Urinary bladder (tissue), 4 donors: ENCODE measurements around the gene WDR38. TPM values are rescaled to one million over a fixed set of nuclear protein-coding genes. Genes with fewer than 3 reads are reported as not detected.

ENCODE experiments used
- DNase-seq: peaks from one replicate; pipeline ENCODE4 v3.0.0-alpha.2; 2015; ENCODE audit errors: extremely low spot score
- H3K27ac ChIP-seq: one replicate; pipeline ENCODE4 v1.5.1; 2013; ENCODE audit warnings: low read depth, mild to moderate bottlenecking, moderate library complexity
- H3K36me3 ChIP-seq: one replicate; pipeline ENCODE4 v1.6.1; 2013; ENCODE audit warnings: mild to moderate bottlenecking, moderate library complexity; ENCODE audit not compliant: insufficient read depth
- H3K4me1 ChIP-seq: one replicate; pipeline ENCODE4 v1.6.1; 2013; ENCODE audit warnings: mild to moderate bottlenecking, moderate library complexity; ENCODE audit not compliant: insufficient read depth
- H3K4me3 ChIP-seq: one replicate; pipeline ENCODE4 v1.5.1; 2013; ENCODE audit warnings: low read depth, low read length
- WGBS: extraction: QIAGEN DNeasy Blood & Tissue Kit; methylation state at CpG from one replicate; pipeline ENCODE4 v1.1.7; 2013; 5-methylcytosine and 5-hydroxymethylcytosine counted together
- polyA plus RNA-seq: library from polyadenylated mRNA; stranded (reverse); fragments of 200-250 nt; gene quantifications from one replicate; pipeline ENCODE4 v1.2.3, GENCODE V29; 2013
- total RNA-seq: library from RNA; depleted of rRNA; stranded (reverse); fragments of >200 nt; gene quantifications from one replicate; pipeline ENCODE4 v1.2.3, GENCODE V29; 2014
- donor health status: healthy with polysubstance abuse.
- donor health status: healthy.

Gene WDR38, protein sequence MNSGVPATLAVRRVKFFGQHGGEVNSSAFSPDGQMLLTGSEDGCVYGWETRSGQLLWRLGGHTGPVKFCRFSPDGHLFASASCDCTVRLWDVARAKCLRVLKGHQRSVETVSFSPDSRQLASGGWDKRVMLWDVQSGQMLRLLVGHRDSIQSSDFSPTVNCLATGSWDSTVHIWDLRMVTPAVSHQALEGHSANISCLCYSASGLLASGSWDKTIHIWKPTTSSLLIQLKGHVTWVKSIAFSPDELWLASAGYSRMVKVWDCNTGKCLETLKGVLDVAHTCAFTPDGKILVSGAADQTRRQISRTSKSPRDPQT
- total RNA-seq (not detected), polyA plus RNA-seq (not detected)

DNA sequence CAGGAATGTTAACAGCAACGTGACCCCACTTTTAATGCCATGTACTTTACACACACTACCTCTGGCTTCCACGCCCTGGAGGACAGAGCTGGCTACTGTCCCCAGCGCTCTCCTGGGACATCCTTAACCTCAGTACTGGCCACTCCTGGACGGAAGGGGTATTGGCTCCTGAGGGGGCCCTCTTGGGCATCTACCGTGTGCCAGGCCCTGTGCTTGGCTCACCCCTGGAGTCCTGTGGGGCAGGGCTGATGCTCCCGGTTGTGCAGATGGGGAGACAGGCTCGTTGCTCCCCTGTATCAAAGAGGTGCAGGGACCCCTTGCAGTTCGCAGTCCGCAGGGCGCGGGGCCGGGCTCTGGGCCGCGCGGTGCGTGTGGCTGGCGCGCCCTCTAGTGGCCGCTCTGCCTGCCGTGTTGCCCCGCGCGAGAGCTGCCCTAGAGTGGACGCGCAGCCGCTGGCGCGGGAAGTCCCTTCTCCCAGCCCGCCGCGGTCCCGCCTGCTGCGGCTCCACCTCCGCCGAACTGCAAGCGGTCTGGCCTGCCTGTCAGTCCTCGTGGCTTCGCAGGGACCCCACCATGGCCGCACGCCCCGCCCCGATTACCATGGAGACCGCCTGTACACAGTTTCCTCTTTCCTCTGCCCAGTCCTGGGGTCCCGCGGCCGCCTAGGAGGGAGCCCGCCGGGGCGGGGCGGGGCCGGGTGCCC is at the start of gene WDR38:
TSS of gene WDR38 (plus strand) at position 632 of the 703 bp plus-strand sequence. CDS start 72 bp downstream, outside the sequence.
- H3K27ac ChIP-seq: no peak within 1 kb of the TSS
- under 1% methylated on average over 51 of the region's 51 CpGs for WGBS
- H3K36me3 ChIP-seq: peaks cover 2% of the 10 kb centered on the region
- no peaks in the 10 kb centered on the region for H3K4me1 ChIP-seq
- DNase-seq: no peak
- H3K4me3 ChIP-seq: peak within 1 kb of the TSS; percentile 34

DNA sequence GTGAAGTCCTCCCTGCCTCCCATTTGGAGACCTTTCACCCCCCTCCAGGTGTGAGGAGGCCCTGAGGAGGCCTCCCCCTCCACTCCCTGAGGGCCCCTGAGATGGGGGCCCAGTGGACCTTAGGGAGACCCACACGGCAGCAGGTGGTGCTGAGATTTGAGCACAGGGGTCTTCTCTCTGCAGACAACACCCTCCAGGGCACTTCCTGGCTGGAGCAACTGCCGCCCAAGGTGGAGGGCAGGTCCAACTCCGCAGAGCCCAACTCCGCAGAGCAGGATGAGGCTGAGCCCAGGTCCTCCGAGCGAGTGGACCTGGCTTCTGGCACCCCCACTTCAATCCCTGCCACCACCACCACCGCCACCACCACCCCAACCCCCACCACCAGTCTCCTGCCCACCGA is 49.3 kb upstream of the WDR38 start:
- Histone ChIP-seq H3K36me3 (no peaks in the 10 kb centered on the region), H3K4me1 (no peaks in the 10 kb centered on the region), H3K27ac (no peak overlapping the region), H3K4me3 (no peak overlapping the region)
- WGBS: 96% methylated on average over 8 of the region's 8 CpGs
- no peak for DNase-seq

DNA sequence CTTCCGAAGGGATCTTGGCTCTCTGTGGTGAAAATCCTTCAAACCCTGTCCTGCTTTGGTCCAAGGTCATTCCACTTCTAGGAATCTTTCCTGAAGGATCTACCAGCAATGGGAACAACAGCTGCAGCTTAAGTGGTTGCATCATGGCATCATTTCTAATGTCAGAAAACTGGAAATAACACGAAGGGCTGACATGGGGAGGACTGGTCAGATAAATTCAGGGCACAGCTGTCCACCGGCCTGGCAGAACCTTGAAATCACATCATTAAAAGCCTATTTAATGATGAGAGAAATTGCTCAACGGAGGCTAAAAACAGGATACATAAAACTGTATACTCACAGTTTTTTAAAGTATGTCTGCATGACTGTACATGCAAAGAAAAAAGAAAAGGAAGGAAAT is 48.1 kb upstream of the WDR38 start:
- no peaks in the 10 kb centered on the region for H3K36me3 ChIP-seq
- H3K4me3 ChIP-seq: no peak overlapping the region
- WGBS: 60% methylated on average over 4 of the region's 4 CpGs
- H3K27ac ChIP-seq: no peak overlapping the region
- H3K4me1 ChIP-seq: no peaks in the 10 kb centered on the region
- no peak for DNase-seq

DNA sequence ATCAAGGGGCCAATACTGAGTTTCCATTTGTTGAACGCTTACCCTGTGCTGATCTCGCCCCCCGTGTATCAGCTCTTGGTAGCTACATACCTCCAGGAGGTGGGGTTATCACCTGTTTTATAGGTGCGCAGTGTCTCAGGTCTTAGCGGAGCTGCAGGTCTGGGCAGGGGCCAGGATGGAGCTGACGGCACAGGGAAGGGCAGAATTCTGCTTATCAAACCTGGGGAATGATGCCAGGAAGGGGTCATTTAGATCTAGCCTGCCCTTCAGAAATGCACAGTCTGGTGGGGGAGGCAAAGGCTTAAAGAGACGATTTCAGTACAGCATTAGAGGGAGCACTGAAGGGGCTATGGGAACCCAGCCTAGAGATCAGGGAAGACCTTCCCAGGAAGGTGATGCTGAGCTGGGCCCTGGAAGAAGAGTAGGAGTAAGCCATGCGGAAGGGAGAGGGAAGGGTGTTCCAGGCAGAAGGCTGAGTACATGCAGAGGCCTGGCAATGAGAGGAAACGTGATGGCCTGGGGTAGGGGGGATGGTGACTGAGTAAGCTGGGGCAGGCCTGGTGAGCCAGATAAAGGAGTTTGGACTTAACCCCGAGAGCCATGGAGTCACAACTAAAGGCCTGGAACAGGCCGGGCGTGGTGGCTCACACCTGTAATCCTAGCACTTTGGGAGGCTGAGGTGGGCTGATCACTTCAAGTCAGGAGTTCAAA is 44.9 kb upstream of the WDR38 start:
- no peak overlapping the region for H3K4me3 ChIP-seq
- no peak for DNase-seq
- no peaks in the 10 kb centered on the region for H3K36me3 ChIP-seq
- 85% methylated on average over 12 of the region's 12 CpGs for WGBS
- no peak overlapping the region for H3K27ac ChIP-seq
- H3K4me1 ChIP-seq: no peaks in the 10 kb centered on the region

DNA sequence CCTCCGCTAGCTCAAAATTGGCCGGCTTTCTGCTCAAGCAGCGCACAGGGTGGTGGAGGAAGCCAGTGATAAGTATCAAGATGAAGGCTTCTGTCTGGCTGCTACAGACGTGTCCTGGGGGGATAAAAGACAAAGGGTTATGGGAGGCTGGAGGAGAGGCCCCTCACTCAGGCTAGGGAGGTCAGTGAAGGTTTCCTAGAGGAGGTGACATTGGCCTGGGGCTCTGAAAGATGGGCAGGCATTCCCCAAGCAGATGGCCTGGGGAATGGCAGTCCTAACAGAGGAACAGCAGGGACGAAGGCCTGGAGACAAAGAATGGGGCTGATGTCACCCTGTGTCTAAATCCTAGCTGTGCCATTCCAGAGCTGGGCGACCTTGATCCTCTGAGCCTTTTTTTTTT is 44.0 kb upstream of the WDR38 start:
- WGBS: 93% methylated on average over 6 of the region's 6 CpGs

DNA sequence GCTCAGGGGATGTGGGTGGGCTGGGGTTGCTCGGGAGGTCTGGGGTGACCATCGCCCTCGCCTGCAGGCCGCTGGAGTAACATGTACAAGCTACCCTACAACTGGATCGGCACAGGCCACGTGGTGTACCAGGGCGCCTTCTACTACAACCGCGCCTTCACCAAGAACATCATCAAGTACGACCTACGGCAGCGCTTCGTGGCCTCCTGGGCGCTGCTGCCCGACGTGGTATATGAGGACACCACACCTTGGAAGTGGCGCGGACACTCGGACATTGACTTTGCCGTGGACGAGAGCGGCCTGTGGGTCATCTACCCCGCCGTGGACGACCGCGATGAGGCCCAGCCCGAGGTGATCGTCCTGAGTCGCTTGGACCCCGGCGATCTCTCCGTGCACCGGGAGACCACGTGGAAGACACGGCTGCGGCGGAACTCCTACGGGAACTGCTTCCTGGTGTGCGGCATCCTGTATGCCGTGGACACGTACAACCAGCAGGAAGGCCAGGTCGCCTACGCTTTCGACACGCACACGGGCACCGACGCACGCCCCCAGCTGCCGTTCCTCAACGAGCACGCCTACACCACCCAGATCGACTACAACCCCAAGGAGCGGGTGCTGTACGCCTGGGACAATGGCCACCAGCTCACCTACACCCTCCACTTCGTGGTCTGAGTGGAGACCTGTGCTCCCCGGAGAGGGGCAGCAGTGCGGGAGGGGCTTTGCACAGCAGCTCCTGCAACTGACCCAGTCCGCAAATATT is 43.3 kb upstream of the WDR38 start:
- Histone ChIP-seq H3K4me3 (no peak overlapping the region), H3K27ac (no peak overlapping the region), H3K36me3 (no peaks in the 10 kb centered on the region), H3K4me1 (no peaks in the 10 kb centered on the region)
- DNase-seq: no peak
- WGBS: 97% methylated on average over 60 of the region's 60 CpGs

More for the DNA sequence above, 44.0 kb upstream of the WDR38 start:
- Histone ChIP-seq H3K27ac (no peak overlapping the region), H3K36me3 (no peaks in the 10 kb centered on the region), H3K4me3 (no peak overlapping the region), H3K4me1 (no peaks in the 10 kb centered on the region)
- no peak for DNase-seq

DNA sequence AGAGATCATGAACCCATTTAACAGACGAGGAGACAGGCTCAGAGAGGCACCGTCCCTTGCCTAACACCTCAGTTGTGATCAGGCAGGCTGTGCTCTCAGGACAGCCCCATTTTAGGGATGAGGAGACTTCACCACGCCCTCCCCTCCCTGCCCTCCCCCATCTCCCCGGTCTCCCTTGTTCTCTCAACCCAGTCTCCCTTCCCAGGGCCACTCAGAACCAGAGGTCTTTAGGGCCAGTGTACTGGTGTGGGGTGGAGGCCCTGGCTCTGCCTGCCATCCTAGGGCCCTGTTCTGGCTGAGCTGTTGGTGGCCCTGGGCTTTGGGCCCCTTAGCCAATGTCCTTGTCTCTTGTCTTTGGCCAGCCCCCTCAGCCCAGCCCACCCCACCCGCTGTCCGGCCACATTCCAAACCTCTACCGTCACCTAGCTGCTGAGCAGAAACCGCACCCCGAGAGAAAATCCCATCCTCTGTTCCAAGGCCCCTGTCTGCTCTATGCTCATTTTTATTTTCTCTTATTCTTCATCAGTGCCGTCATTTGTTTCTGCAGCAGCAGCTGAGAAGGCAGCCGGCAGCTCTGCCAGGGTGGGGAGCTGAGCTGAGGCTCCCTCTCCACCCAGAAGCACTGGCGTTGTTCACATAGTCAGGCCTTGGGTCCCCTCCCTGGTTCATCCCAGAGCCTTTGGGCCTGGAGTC is 42.5 kb upstream of the WDR38 start:
- Histone ChIP-seq H3K4me3 (no peak overlapping the region), H3K4me1 (no peaks in the 10 kb centered on the region), H3K27ac (peak overlapping the region; percentile 73), H3K36me3 (no peaks in the 10 kb centered on the region)
- WGBS: 37% methylated on average over 12 of the region's 12 CpGs
- DNase-seq: peak; percentile 51

DNA sequence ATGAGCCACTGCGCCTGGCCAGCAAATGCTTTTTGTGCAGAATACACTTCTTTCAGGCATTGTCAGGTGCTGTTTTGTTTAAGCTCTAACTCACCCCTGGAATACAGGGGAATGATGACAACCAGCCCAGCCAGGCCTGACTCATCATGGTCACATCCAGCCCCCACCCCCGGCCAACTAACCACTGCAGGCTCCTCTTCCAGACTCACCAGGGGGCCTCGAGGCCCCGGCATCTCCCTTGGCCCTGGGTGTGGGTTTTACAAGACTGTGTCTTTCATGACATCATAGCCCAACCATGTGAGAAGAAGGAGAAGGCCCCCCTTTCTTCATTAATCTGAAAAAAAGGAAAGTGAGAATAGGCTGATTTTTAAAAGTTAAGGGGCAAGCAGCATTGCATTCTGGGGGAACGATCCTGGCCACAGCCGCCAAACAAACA is 40.8 kb upstream of the WDR38 start:
- no peaks in the 10 kb centered on the region for H3K4me1 ChIP-seq
- WGBS: 36% methylated on average over 6 of the region's 6 CpGs
- H3K4me3 ChIP-seq: no peak overlapping the region
- peak; percentile 51 for DNase-seq
- H3K27ac ChIP-seq: no peak overlapping the region
- no peaks in the 10 kb centered on the region for H3K36me3 ChIP-seq

DNA sequence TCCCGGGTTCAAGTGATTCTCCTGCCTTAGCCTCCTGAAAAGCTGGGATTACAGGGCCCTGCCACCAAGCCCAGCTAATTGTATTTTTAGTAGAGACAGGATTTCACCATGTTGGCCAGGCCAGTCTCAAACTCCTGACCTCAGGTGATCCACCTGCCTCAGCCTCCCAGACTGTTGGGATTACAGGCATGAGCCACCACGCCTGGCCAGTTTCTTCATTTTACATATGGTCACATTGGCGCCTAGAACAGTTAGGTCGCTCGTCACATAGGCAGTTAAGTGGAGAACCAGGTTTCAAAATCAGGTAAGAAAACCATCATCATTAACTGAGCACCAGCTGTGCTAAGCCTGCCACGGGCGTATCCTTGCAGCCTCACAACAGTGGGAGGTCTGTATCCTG is 40.2 kb upstream of the WDR38 start:
- Histone ChIP-seq H3K4me1 (no peaks in the 10 kb centered on the region), H3K36me3 (no peaks in the 10 kb centered on the region), H3K27ac (no peak overlapping the region), H3K4me3 (no peak overlapping the region)
- no peak for DNase-seq
- WGBS: 76% methylated on average over 7 of the region's 7 CpGs

DNA sequence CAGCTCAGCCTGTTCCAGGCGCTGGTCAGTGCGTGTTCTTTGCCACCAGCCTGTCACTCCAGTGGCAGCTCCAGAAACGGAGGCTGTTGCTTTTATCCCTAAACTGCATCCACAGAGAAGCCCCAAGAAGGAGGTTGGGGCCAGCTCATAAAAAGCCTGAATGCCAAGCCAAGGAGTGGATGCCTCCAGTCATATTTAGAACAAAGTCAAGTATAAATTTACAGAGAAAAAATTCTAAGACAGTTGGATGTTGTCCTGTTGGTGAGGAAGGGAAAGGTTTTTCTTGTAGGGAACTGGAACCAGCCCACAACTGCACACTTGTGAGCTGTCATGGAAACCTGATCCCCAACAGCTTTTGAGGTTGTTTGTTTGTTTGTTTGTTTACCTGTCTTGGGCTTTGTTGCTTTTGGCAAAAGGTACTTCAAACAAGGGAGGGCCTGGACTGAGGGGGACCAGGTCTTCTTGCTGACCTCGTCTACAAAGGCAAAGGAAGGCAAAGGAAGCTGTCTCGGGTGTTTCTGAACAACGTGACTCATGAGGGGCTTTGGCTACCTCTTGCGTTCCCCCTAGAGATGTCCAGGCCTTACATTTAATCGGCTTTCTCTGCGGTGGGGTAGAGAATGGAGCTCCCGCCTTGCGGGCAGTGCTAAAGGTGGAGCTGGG is 39.6 kb upstream of the WDR38 start:
- Histone ChIP-seq H3K4me1 (no peaks in the 10 kb centered on the region), H3K27ac (no peak overlapping the region), H3K4me3 (no peak overlapping the region), H3K36me3 (no peaks in the 10 kb centered on the region)
- 55% methylated on average over 11 of the region's 11 CpGs for WGBS
- DNase-seq: no peak

DNA sequence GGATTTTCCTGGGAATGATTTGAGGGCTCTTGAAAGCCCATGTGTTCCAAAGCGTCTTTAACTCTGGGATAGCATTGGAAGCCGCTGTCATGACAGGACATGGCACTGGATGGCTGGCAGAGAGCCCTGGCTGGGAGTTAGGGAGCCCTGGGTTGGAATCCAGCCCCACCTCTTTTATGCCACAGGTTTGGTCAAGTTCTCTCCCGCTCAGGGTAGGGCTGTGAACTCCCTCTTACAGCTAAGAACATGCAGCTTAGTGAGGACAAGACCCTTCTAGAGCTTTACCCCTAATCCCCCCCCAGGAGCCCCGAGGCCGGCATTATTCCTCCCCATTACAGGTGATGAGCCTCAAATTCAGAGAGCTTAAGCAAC is 39.1 kb upstream of the WDR38 start:
- no peak overlapping the region for H3K4me3 ChIP-seq
- DNase-seq: no peak
- no peak overlapping the region for H3K27ac ChIP-seq
- H3K4me1 ChIP-seq: no peaks in the 10 kb centered on the region
- H3K36me3 ChIP-seq: no peaks in the 10 kb centered on the region
- WGBS: 64% methylated on average over 5 of the region's 5 CpGs

DNA sequence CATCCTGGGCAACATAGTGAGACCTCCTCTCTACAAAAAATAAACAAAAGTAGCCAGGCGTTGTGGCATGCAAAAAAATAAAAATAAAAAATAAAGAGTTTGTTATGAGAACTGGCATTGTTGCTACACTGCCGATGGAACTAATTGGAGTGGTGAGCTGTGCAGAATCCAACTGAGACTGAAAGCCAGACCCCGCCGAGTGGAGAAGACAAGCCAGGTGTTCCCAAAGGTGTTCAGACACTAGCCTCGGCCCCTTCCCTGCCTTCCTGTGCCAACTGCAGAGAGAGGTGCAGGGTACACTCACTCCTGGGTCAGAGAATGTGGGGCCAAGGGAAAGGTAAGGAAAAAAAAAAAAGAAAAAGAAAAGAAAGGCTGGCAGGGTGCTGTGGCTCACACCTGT is 37.7 kb upstream of the WDR38 start:
- H3K27ac ChIP-seq: no peak overlapping the region
- 92% methylated on average over 5 of the region's 5 CpGs for WGBS
- DNase-seq: no peak
- H3K36me3 ChIP-seq: no peaks in the 10 kb centered on the region
- no peaks in the 10 kb centered on the region for H3K4me1 ChIP-seq
- no peak overlapping the region for H3K4me3 ChIP-seq
